ENCODE measurements around the gene PLBD2. TPM values are rescaled to one million over a fixed set of nuclear protein-coding genes. Genes with fewer than 3 reads are reported as not detected.

The PLBD2 gene
- total RNA-seq, 2 experiments from 2014 or later = 3.4 to 14.4 TPM

- intact Hi-C loops (cut with micrococcal nuclease; ENCODE audit: unreplicated experiment) = no loop called here
- Histone ChIP-seq H3K27ac (ENCODE audit: low read depth, low read length, poor library complexity, severe bottlenecking) (no peak within 1 kb of the TSS), H3K36me3 (ENCODE audit: insufficient read depth, low read length) (no peaks in the 10 kb centered on the region), H3K4me2 (ENCODE audit: low read length) (no peak within 1 kb of the TSS), H3K4me1 (ENCODE audit: insufficient read depth, low read length, poor library complexity, severe bottlenecking) (no peaks in the 10 kb centered on the region), H2AFZ (ENCODE audit: low read length) (no peak within 1 kb of the TSS), H4K20me1 (ENCODE audit: insufficient read depth, low read length) (no peaks in the 10 kb centered on the region), H3K4me3 (ENCODE audit: low read depth, low read length, poor library complexity, severe bottlenecking) (no peak within 1 kb of the TSS), H3K9me3 (ENCODE audit: low read length) (no peaks in the 10 kb centered on the region), H3K79me2 (ENCODE audit: insufficient read depth, low read depth, low read length) (no peaks in the 10 kb centered on the region), H3K9me2 (ENCODE audit: insufficient read depth, low read length) (no peaks in the 10 kb centered on the region)
- TF ChIP-seq CTCF (conservative IDR thresholded peaks at IDR 0.05; ENCODE audit: low read length) (no peak), EZH2phosphoT487 (IDR thresholded peaks at IDR 0.05; ENCODE audit: borderline replicate concordance, low read depth, low read length) (no peak)
- CTCF ChIA-PET (ENCODE audit: unreplicated experiment) = no interaction called here
- BruUV-seq (replicated peaks) = no TSS peak
- DNase-seq (ENCODE audit: low spot score) = no peak
- POLR2A ChIA-PET = no interaction called here
Observed at GRCh38 chr12:113403435-113404415, 45.3 kb downstream of the PLBD2 start, which contains the start of gene SDS. TSS of gene SDS (minus strand) at chr12:113403887. CDS start at chr12:113399708, 4,179 bp downstream.

- intact Hi-C loops (cut with micrococcal nuclease; ENCODE audit: unreplicated experiment) = no loop called here
- Histone ChIP-seq H3K4me1 (ENCODE audit: insufficient read depth, low read length, poor library complexity, severe bottlenecking) (no peaks in the 10 kb centered on the region), H3K36me3 (ENCODE audit: insufficient read depth, low read length) (no peaks in the 10 kb centered on the region), H3K4me2 (ENCODE audit: low read length) (no peak overlapping the region), H3K9me2 (ENCODE audit: insufficient read depth, low read length) (no peaks in the 10 kb centered on the region), H3K79me2 (ENCODE audit: insufficient read depth, low read depth, low read length) (no peaks in the 10 kb centered on the region), H3K4me3 (ENCODE audit: low read depth, low read length, poor library complexity, severe bottlenecking) (no peak overlapping the region), H3K9me3 (ENCODE audit: low read length) (no peaks in the 10 kb centered on the region), H3K27ac (ENCODE audit: low read depth, low read length, poor library complexity, severe bottlenecking) (no peak overlapping the region), H4K20me1 (ENCODE audit: insufficient read depth, low read length) (no peaks in the 10 kb centered on the region), H2AFZ (ENCODE audit: low read length) (no peak overlapping the region)
- no TSS peak for BruUV-seq (replicated peaks)
- ChIA-PET CTCF (ENCODE audit: unreplicated experiment) (no interaction called here), POLR2A (interaction anchor here (0.5 to 1.3 kb wide), 2 partner anchors 8 to 182 kb away, joined by 3 to 4 read pairs; no protein-coding TSS in a partner anchor)
- DNase-seq (ENCODE audit: low spot score) = no peak
- TF ChIP-seq CTCF (conservative IDR thresholded peaks at IDR 0.05; ENCODE audit: low read length) = no peak
- no peak for TF ChIP-seq EZH2phosphoT487 (IDR thresholded peaks at IDR 0.05; ENCODE audit: borderline replicate concordance, low read depth, low read length)
Observed at GRCh38 chr12:113405694-113406093, 47.3 kb downstream of the PLBD2 start.

All from OCI-LY7 (cell line).